B cell (primary cell): ENCODE data around the gene PRKAG2. TPM values are rescaled to one million over a fixed set of nuclear protein-coding genes. Genes with fewer than 3 reads are reported as not detected.

Experiments used
- ATAC-seq: fragments of 200-7000 bp; cut with Tn5 transposase; one replicate; pipeline ENCODE4 v1.10.0; 2021; ENCODE audit warnings: low read depth, mild to moderate bottlenecking, moderate number of reproducible peaks, moderate library complexity
- CTCF ChIA-PET: fragments of 350-600 bp; sonication (Branson Sonifier 250); formaldehyde crosslinking; loops from one replicate; lab custom pipeline; 2021; ENCODE audit warnings: antibody characterized with exemption, inconsistent platforms; lab: Charles Lee
- POLR2A ChIA-PET: fragments of 350-600 bp; sonication (Branson Sonifier 250); formaldehyde crosslinking; loops from one replicate; lab custom pipeline; 2021; ENCODE audit warnings: antibody characterized with exemption; lab: Charles Lee
- DNase-seq: peaks from one replicate; pipeline ENCODE4 v3.0.0; 2013
- H2AFZ ChIP-seq: 2 replicates; pipeline ENCODE4 v1.6.1; 2012; ENCODE audit warnings: mild to moderate bottlenecking, low read depth, low read length; ENCODE audit not compliant: insufficient read depth, poor library complexity, severe bottlenecking
- H3K27ac ChIP-seq, 2 donors: 1 replicate in 1 of 2; 2 replicates in 1 of 2; pipeline ENCODE4 v1.5.1; 2012 to 2013; ENCODE audit warnings: low read length in 2 of 2, mild to moderate bottlenecking in 2 of 2, moderate library complexity in 1 of 2
- H3K27me3 ChIP-seq, 4 experiments: fragments of 200-600 bp in 1 of 4; sonication (generic) in 1 of 4; replicated peaks in 1 of 4; 1 replicate in 2 of 4; 2 replicates in 2 of 4; pipeline versions ENCODE4 v1.6.1 to v1.7.0; 2013 to 2016; ENCODE audit warnings: low read length in 3 of 4, mild to moderate bottlenecking in 2 of 4, mixed read lengths in 1 of 4, moderate library complexity in 1 of 4; ENCODE audit not compliant: insufficient read depth in 4 of 4, control insufficient read depth in 3 of 4; ENCODE audit errors: control extremely low read depth in 1 of 4
- H3K36me3 ChIP-seq, 2 experiments: replicated peaks in 1 of 2; 1 replicate in 1 of 2; 2 replicates in 1 of 2; pipeline versions ENCODE4 v1.6.1 to v1.7.1; 2013; ENCODE audit warnings: low read length in 1 of 2; ENCODE audit not compliant: insufficient read depth in 2 of 2, control insufficient read depth in 1 of 2; ENCODE audit errors: control extremely low read depth in 1 of 2, extremely low read depth in 1 of 2
- H3K4me1 ChIP-seq, 2 donors: fragments of 200-600 bp in 1 of 2; sonication (generic) in 1 of 2; 1 replicate in 1 of 2; 2 replicates in 1 of 2; pipeline versions ENCODE4 v1.5.1 to v1.6.1; 2013 to 2017; ENCODE audit warnings: low read length in 2 of 2; ENCODE audit not compliant: control insufficient read depth in 2 of 2, insufficient read depth in 2 of 2
- H3K4me2 ChIP-seq: replicated peaks from 2 replicates; pipeline ENCODE3; 2012; ENCODE audit warnings: mild to moderate bottlenecking, low read depth, low read length; ENCODE audit not compliant: poor library complexity, severe bottlenecking
- H3K4me3 ChIP-seq, 5 experiments: fragments of 200-600 bp in 1 of 5; sonication (generic) in 1 of 5; 1 replicate in 3 of 5; 2 replicates in 2 of 5; pipeline versions ENCODE4 v1.5.1 to v1.7.0; 2011 to 2016; ENCODE audit warnings: low read length in 4 of 5, mild to moderate bottlenecking in 4 of 5, low read depth in 2 of 5, control low read depth in 1 of 5, moderate library complexity in 1 of 5; ENCODE audit not compliant: insufficient read depth in 1 of 5; ENCODE audit errors: control extremely low read depth in 1 of 5, extremely low read depth in 1 of 5
- H3K79me2 ChIP-seq: fragments of 200-600 bp; sonication (generic); one replicate; pipeline ENCODE4 v1.6.0; 2016; ENCODE audit warnings: low read length; ENCODE audit not compliant: control insufficient read depth, insufficient read depth
- H3K9ac ChIP-seq: fragments of 200-600 bp; sonication (generic); 2 replicates; pipeline ENCODE4 v1.6.1; 2017; ENCODE audit warnings: mild to moderate bottlenecking, low read length, moderate library complexity
- H3K9me3 ChIP-seq, 3 donors: one replicate each; pipeline versions ENCODE4 v1.6.1 to v1.7.1; 2013; ENCODE audit warnings: low read length in 2 of 3; ENCODE audit not compliant: control insufficient read depth in 2 of 3, insufficient read depth in 1 of 3; ENCODE audit errors: control extremely low read depth in 1 of 3
- H4K20me1 ChIP-seq: 2 replicates; pipeline ENCODE4 v1.6.0; 2012; ENCODE audit warnings: mild to moderate bottlenecking, low read length; ENCODE audit not compliant: insufficient read depth, control insufficient read depth, poor library complexity, severe bottlenecking
- H3K27ac Mint-ChIP-seq: one replicate; pipeline ENCODE4 v1.8.0; 2021; ENCODE audit warnings: mixed read lengths
- H3K27me3 Mint-ChIP-seq: one replicate; pipeline ENCODE4 v1.8.0; 2021; ENCODE audit warnings: mixed read lengths
- H3K4me1 Mint-ChIP-seq: one replicate; pipeline ENCODE4 v1.8.0; 2021; ENCODE audit warnings: mixed read lengths
- H3K4me3 Mint-ChIP-seq: one replicate; pipeline ENCODE4 v1.8.0; 2021; ENCODE audit warnings: mixed read lengths
- H3K9me3 Mint-ChIP-seq: one replicate; pipeline ENCODE4 v1.8.0; 2022; ENCODE audit warnings: mixed read lengths; ENCODE audit not compliant: insufficient read depth
- EZH2 ChIP-seq: IDR thresholded peaks from 2 replicates; pipeline ENCODE4 v1.6.1; 2012; ENCODE audit warnings: borderline replicate concordance, low read depth, mild to moderate bottlenecking, moderate library complexity, low read length; ENCODE audit not compliant: insufficient read depth, poor library complexity, severe bottlenecking
- WGBS: methylation state at CpG from one replicate; pipeline ENCODE4 v1.1.5; 2013; ENCODE audit warnings: missing lambda C conversion rate; ENCODE audit not compliant: insufficient coverage; 5-methylcytosine and 5-hydroxymethylcytosine counted together
- intact Hi-C: fragments of 100-400 bp; cut with micrococcal nuclease; formaldehyde crosslinking; loops from one replicate; pipeline ENCODE4 v1.10.0; 2022
- polyA plus RNA-seq: library from polyadenylated mRNA; depleted of rRNA; stranded (reverse); fragments of >200 nt; gene quantifications from 2 replicates; pipeline ENCODE4 v1.2.3, GENCODE V29; 2012
- total RNA-seq, 2 donors: library from RNA; stranded (reverse); fragments of 120-200 nt in 1 of 2; gene quantifications; 1 replicate in 1 of 2; 2 replicates in 1 of 2; pipeline versions ENCODE4 v1.2.3 to v1.2.4, GENCODE V29; 2013 to 2022
- TF ChIP-seq, protein P1 (sequence below): fragments of 200-600 bp; IDR thresholded peaks from one replicate; pipeline ENCODE4 v1.8.0; 2022; ENCODE audit warnings: antibody characterized with exemption, mild to moderate bottlenecking

PRKAG2 gene
- total and polyA plus RNA-seq, 2 donors (not counting 1 experiment from before 2014, with no cell fraction given), result 22.1 to 56.3 TPM

- Mint-ChIP-seq H3K27me3 (no peaks in the 10 kb centered on the region), H3K4me1 (peaks cover 57% of the 10 kb centered on the region), H3K9me3 (no peaks in the 10 kb centered on the region), H3K27ac (no peak overlapping the region), H3K4me3 (no peak overlapping the region)
- H3K27ac ChIP-seq, result no peak overlapping the region
- no peaks in the 10 kb centered on the region for H3K27me3 ChIP-seq
- CTCF ChIA-PET, result no interaction called here
- peaks cover 95% of the 10 kb centered on the region for H4K20me1 ChIP-seq
- ATAC-seq (no peak), DNase-seq (no peak)
- no peaks in the 10 kb centered on the region for H3K9me3 ChIP-seq
- WGBS, result 100% methylated on average over 2 of the region's 6 CpGs
- H3K4me1 ChIP-seq, result no peaks in the 10 kb centered on the region
- no peak overlapping the region for H3K9ac ChIP-seq
- no peaks in the 10 kb centered on the region for H3K36me3 ChIP-seq
- H3K4me2 ChIP-seq, result no peak overlapping the region
- POLR2A ChIA-PET, result no interaction called here
- TF ChIP-seq EZH2, result no peak
- TF ChIP-seq, protein P1, sequence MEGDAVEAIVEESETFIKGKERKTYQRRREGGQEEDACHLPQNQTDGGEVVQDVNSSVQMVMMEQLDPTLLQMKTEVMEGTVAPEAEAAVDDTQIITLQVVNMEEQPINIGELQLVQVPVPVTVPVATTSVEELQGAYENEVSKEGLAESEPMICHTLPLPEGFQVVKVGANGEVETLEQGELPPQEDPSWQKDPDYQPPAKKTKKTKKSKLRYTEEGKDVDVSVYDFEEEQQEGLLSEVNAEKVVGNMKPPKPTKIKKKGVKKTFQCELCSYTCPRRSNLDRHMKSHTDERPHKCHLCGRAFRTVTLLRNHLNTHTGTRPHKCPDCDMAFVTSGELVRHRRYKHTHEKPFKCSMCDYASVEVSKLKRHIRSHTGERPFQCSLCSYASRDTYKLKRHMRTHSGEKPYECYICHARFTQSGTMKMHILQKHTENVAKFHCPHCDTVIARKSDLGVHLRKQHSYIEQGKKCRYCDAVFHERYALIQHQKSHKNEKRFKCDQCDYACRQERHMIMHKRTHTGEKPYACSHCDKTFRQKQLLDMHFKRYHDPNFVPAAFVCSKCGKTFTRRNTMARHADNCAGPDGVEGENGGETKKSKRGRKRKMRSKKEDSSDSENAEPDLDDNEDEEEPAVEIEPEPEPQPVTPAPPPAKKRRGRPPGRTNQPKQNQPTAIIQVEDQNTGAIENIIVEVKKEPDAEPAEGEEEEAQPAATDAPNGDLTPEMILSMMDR, result no peak
- no peak overlapping the region for H2AFZ ChIP-seq
- intact Hi-C loops, result no loop called here
- H3K79me2 ChIP-seq, result peaks cover 100% of the 10 kb centered on the region
- H3K4me3 ChIP-seq, result no peak overlapping the region
Observed at GRCh38 chr7:151508991-151509390, 367.9 kb downstream of the PRKAG2 start.

DNA sequence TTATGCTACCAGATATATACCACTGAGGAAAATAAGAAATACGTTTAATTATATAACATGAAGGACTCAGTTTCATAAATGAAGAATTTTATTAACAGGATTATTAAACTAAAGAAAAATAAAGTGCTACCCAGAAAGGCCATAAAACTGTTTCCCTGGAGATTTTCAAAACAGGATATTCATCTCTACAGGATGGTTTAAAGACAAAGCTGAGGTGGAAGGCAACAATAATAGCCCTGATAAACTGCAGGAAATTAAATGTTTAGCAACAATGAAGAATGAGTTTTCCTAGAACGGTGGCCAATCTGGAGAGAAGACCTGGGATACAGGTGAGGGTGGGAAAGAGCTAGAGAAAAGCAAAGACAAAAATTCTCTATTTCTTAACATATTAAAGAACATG is 369.1 kb downstream of the PRKAG2 start:
- Mint-ChIP-seq H3K9me3 (no peaks in the 10 kb centered on the region), H3K4me1 (peaks cover 50% of the 10 kb centered on the region), H3K27me3 (no peaks in the 10 kb centered on the region), H3K27ac (no peak overlapping the region), H3K4me3 (no peak overlapping the region)
- no peak overlapping the region for H3K27ac ChIP-seq
- no peaks in the 10 kb centered on the region for H3K9me3 ChIP-seq
- H3K4me3 ChIP-seq, result no peak overlapping the region
- ChIA-PET CTCF (interaction anchor here (0.6 to 0.7 kb wide), 2 partner anchors 97 to 363 kb away, joined by 3 read pairs; no protein-coding TSS in a partner anchor), POLR2A (no interaction called here)
- H4K20me1 ChIP-seq, result peaks cover 92% of the 10 kb centered on the region
- H3K27me3 ChIP-seq, result no peaks in the 10 kb centered on the region
- no CpG with 5 or more reads among the region's 2 CpGs for WGBS
- no peaks in the 10 kb centered on the region for H3K4me1 ChIP-seq
- no peak overlapping the region for H3K4me2 ChIP-seq
- no peak overlapping the region for H3K9ac ChIP-seq
- intact Hi-C loops, result no loop called here
- DNase-seq (no peak), ATAC-seq (no peak)
- H3K79me2 ChIP-seq, result peaks cover 100% of the 10 kb centered on the region
- no peak overlapping the region for H2AFZ ChIP-seq
- no peaks in the 10 kb centered on the region for H3K36me3 ChIP-seq
- no peak for TF ChIP-seq EZH2
- TF ChIP-seq, protein P1, result no peak
